GM15510 (cell line): ENCODE data around the gene ARHGEF16.

Source experiments
- POLR2A ChIP-seq: IDR thresholded peaks from 3 replicates; pipeline ENCODE4 v1.6.1; 2011; ENCODE audit warnings: borderline replicate concordance; ENCODE audit not compliant: insufficient read length; ENCODE audit errors: extremely low read depth

ARHGEF16 gene

DNA sequence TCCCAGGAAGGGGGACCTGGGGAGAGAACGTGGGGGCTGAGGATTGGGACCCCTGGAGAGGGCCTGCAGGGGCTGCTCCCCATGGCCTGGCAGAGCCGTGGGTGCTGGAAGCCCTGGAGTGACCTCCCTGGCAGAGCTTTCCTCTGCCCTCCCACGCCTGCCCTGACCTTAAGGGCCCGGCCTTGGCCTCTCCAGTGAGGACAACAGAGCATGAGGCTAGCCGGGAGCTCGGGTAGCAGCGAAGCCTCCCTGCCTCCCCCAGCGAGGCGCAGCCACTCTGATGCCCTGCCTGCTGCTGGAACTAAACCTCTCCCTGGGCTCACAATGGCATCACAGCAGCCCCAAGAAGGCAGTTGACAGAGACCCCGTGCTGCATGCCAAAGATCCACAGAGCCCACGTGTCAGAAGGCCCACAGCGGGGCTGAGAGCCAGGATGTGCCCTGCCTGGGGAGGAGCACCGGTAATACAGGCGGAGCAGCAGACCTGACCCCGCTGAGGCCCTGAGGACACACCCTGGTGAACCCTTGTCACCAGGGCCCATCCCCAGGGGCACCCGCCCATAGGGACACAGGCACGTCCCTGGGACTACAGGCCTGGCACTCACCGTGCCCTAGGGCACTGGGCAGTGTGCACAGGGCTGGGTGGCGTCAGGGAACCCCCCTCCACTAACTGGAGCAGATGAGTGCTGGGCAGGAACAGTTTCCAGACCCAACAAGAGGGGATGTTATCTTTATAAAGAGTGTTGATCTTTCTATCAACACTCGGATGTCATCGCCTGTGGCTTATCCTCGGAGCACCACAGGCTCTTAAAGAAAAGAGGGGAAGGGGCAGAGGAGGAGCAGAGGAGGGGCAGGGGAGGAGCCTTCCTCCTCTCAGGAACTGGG is 48.4 kb downstream of the ARHGEF16 start:
- no peak for TF ChIP-seq POLR2A

DNA sequence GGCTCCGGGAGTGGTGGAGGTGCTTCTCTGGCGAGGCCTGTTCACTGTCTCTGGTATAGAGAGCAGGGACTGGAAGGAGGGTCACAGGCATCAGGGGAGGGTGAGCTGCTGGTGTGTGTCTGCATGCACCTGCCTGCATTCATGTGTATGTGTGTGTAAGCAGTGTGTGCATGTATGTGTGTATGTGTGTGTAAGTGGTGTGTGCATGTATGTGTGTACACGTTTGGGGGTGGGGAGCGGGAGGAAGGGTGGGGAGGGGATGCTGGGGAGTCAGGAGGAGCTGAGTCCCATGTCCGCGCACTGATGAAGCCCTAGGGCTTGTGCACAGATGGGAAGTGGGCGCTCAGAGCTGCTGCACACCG is 49.0 kb downstream of the ARHGEF16 start:
- TF ChIP-seq POLR2A, result no peak

DNA sequence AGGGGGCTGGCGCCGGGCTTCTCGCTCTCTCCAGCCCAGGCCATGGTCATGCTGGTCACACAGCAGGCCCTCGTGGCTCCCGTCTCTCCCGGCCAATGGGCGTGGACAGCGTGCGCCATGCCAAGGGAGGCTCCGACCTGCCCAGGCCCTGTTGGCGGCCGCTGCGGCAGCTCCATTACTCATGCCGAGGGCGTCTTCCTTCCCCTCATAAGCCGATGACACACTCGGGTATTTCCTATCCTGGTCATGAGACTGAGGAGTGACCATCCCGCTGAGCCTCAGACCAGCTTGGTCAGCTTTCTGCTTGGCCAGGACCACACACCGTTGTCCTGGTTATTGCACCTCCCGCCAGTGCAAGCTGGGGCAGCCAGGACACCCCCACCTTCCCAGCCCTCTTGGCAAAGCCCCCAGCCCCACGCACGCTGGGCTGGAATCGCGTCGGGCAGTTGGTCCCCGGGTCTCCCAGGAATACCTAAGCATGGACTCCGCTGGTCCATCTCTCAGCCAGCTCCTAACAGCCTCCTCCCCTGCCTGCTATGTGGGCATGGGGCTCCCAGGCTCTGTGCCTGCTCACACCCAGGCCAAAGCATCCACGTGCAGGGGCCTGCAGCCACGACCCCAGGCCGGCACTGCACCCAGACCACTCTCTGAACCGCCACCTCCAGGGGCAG is 49.8 kb downstream of the ARHGEF16 start:
- TF ChIP-seq POLR2A, result no peak

DNA sequence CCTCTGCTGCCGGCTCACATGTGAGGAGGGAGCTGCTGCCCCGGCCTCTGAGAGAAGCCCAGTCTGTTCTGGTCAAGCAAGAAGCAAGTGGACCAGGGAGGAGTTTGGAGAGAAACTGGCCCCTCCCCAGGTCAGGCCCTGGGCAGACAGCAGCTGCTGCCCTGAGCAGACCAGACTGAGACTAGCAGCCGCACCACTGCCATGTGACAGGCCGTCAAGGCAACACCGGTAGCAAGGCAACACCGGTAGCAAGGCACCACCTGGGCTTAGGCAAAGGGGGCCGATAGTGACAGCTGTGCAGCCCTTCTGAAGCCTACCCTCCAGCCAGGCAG is 50.3 kb downstream of the ARHGEF16 start:
- TF ChIP-seq POLR2A, result no peak

DNA sequence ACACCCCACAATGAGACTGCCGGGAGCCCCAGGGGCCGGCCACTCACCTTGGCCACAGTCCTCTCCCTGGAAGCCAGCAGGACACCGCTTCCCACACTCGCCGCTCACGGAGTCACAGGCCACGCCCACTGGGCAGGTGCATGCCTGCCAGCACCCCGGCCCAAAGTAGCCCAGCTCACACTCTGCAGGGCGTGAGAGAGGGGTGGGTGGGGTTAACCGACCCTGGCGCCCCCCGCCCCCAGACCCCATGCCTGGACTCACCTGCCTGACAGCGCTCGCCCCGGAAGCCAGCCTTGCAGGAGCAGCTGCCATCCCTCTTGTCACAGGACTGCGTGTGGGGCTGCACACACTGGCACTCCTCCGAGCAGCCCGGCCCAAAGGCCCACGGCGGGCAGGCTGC is 50.7 kb downstream of the ARHGEF16 start:
- TF ChIP-seq POLR2A, result no peak

DNA sequence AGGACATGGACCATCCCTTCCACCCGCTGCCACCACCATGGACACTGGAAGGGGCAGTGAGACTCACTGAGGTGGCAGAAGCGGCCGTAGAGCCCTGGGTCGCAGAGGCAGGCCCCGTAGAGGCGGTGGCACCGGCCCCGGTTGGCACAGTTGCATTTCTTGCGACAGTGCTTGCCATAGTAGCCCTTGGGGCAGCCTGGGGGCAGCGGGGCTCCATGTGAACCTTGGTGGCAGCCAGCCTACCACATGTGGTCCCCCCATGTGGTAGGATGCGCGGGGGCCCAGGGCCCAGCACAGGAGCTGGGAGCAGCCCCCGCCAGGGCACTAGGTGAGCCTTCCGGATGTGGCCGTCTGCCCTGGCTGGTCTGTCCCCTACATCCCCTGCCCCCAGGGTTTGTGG is 51.6 kb downstream of the ARHGEF16 start:
- no peak for TF ChIP-seq POLR2A

DNA sequence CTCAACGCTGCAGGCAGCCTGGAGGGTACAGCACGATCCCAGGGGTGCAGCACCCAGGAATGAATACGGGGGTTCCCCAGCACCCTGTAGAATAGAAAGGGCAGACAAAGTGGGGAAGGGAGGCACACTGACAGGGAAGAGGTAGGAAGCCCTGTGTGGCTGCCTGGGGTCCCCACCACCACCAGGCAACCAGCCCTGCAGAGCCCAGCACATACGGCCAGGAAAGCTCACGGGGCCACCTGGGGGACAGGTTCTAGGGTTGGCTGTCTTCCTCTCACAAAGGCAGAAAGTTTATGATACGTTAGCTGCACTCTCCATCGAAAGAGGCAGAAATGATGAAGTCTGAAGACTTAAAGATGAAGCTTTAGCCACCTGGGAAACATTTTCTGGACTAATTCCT is 52.5 kb downstream of the ARHGEF16 start:
- TF ChIP-seq POLR2A, result no peak

DNA sequence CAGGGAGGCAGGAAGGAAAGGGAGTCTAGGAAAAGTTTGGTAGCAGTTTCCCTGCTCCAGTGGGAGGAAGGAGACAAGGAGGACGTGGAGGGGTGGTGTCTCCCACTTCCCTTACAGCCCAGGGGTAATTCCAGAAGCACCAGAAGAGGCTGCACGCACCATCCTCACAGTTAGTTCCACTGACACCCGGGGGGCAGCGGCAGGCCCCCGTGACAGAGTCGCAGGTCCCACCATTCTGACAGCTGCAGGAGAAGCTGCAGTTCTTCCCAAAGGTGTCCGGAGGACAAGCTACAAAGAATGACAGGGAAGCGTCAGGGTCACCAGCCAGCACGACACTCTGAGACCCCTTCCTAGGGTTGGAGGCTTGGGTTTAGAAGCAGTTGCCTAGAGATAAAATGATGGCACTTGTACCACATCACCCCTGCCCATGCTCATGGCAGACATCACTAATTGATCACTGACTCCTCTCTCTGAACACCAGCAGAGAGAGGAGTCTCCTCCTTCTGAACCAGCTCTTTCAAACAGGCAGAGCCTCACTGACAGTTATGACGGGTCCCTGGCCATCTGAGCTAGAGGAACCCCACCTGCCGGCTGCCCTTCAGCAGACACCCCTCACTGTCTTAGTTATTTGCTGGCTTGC is 53.3 kb downstream of the ARHGEF16 start:
- TF ChIP-seq POLR2A, result no peak

DNA sequence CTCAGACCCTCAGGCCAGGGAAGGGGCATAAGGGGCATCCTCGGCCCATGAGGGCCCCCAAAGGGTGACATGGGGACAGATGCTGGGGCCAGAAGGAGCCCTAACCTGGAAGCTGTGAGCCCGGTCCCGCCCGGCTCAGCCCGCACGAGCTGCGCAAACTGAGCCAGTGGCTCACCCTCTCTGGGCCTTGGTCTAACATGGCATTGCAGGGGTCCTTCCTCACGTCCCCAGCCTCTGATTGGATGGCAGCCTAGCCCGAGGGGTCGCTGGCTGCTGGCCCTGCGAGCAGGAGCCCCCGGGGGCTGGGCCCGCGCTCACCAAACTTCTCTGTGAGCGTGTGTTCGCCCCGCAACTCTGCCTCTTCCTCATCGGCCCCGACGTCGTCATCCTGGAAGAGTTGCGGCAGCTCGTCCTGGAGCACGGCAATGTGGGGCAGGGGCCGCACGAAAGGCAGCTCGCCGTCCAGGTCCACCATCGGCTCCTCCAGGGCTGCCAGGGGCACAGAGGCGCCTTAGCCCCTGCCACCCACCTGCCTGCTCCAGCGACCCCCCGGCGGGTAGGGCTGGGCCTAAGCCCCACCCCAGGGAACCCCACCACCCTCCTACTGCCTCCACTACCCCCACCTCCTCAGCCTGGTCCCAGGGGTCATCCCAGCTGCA is 54.4 kb downstream of the ARHGEF16 start:
- no peak for TF ChIP-seq POLR2A

DNA sequence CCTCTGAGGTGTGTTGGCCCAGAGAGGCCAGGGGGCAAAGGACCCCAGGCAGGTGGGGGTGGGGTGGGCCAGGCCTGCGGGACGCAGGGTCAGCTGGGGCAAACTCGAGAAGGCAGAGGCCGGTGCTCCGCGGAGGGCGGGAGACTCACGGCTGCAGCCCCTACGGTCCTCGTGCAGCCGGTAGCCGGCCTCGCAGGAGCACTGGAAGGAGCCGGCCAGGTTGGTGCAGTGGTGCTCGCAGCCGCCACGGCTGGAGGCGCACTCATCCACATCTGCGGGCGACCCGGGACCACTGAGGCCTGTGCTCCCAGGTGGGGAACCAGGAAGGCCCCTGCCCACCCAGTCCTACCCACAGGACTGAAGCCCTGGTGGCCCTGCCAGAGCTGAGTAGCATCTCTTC is 55.3 kb downstream of the ARHGEF16 start:
- no peak for TF ChIP-seq POLR2A

DNA sequence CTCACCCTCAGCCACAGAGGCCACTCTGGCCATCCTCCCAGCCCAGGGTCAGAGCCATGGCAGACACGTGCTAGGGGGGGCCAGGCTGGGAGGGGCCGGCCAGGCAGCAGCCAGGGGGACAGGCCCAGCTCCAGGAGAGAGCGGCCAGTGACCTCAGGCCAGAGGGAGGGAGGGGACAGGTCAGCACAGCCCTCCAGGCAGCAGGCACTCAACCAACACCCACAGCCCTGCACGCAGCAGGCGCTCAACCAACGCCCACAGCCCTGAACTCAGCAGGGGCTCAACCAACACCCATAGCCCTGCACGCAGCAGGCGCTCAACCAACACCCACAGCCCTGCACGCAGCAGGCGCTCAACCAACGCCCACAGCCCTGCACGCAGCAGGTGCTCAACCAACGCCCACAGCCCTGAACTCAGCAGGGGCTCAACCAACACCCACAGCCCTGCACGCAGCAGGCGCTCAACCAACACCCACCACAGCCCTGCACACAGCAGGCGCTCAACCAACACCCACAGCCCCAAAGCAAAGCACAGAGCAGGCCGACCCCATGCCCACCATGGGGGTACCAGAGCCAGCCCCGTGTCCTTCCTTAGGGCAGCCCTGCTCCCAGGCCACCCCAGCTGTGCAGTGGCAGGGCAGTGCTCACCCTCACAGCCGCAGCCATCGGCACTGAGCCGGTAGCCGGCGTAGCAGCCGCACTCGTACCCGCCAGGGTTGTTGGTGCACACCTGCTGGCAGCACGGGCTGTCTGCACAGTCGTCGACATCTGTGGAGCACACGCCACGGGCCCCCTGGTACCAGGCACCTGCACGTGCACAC is 55.9 kb downstream of the ARHGEF16 start:
- TF ChIP-seq POLR2A, result no peak

DNA sequence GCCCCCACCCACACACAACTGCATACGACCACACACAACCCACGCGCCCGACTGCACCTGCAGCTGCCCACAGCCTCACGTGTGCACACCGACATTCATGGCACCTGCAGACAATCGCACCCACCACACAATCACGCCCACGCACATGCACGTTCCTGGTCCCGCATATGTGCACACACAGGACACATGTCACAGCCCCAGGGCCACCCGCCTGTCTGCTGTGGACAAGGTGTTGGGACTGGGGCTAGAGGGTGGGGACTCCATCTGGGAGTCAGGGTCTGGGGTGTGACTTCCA is 56.4 kb downstream of the ARHGEF16 start:
- TF ChIP-seq POLR2A, result no peak

DNA sequence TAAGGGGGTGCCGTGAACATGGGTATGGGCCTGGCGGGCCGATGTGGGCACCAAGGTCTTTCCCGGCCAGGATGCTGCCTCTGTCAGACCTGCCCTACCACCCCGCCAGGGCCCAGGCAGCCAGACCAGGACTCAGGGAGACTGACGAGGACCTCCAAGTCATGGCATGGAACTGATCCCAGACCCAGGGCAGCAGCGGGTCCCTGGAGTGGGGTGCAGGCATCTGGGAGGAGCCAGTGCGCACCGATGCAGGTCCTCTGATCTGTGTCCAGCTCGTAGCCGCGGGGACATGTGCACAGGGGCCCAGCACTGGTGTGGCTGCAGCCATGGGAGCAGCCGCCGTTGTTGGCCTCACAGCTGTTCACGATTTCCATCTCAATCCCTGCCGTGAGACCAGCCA is 56.8 kb downstream of the ARHGEF16 start:
- no peak for TF ChIP-seq POLR2A

DNA sequence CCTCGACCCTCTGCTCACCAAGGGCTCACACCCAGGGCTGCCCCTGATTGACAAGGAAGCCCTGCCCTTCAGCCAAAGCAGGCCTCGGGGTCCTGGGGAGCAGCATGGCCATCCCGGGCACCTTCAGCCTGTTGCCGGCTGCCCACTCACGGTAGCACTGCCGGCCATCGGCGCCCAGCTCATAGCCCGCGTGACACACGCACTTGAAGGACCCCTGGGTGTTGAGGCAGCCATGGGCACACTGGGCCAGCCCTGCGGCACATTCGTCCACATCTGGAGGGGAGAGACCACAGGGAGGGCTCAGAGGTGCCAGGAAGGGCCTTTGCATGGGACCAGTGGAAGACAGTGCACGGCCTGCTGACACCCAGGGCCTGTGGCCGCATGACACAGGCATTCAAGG is 57.4 kb downstream of the ARHGEF16 start:
- no peak for TF ChIP-seq POLR2A

DNA sequence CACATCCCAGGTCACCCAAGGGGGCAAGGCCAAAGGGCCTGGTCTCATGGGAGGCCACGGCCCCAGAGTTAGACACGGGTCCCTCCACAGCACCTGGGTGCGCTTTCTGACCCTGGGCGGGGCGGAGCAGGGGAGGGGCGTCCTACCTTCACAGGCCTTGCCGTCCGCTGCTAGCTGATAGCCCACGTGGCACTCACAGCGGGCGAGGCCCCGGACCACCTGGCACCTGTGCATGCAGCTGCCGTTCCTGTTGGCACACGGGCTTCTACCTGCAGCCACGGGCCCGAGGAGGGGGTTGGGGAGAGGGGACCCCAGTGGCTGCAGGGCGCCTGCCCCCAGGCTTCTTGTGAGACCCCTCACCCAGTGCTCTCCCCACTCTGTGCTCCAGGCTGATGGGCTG is 59.9 kb downstream of the ARHGEF16 start:
- no peak for TF ChIP-seq POLR2A
